ENCODE data around the gene FGL2.
"Not testable (repeated sequence)": the region's sequence is repeated elsewhere in the genome, so short reads cannot be mapped to it uniquely, and the experiment has no call there.

Gene FGL2, protein sequence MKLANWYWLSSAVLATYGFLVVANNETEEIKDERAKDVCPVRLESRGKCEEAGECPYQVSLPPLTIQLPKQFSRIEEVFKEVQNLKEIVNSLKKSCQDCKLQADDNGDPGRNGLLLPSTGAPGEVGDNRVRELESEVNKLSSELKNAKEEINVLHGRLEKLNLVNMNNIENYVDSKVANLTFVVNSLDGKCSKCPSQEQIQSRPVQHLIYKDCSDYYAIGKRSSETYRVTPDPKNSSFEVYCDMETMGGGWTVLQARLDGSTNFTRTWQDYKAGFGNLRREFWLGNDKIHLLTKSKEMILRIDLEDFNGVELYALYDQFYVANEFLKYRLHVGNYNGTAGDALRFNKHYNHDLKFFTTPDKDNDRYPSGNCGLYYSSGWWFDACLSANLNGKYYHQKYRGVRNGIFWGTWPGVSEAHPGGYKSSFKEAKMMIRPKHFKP

DNA sequence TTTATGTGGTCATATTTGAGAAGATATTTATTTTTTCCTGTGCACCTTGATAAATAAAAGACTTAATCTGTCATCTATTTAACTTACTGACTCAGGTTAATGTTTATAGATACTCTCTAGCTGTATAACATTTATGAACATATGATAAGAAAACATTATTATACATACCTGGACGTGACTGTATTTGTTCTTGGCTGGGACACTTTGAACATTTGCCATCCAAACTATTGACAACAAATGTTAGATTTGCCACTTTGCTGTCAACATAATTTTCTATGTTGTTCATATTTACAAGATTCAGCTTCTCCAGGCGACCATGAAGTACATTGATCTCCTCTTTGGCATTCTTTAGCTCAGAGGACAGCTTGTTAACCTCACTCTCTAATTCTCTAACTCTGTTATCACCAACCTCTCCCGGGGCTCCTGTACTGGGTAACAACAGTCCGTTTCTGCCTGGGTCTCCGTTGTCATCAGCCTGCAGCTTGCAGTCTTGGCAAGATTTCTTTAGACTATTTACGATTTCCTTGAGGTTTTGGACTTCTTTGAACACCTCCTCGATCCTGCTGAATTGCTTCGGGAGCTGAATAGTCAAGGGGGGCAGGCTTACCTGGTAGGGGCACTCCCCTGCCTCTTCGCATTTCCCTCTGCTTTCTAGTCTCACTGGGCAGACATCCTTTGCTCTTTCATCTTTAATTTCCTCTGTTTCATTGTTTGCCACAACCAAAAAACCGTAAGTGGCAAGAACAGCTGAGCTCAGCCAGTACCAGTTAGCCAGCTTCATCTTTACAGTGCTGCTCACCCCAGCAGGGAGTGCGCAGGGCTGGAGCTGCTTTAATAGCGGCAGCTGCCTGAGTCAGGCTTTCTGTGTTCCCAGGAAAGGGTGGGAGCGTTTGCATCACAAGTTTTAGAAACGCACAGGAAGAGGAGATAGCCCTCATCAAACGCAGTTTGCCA, at the start of gene FGL2:
TSS of gene FGL2 (minus strand) at position 807 of the 954 bp plus-strand sequence. CDS start at position 781, 26 bp downstream.
- DNase-seq (ENCODE audit: low read depth), result peak; percentile 27

- DNase-seq (ENCODE audit: low read depth), result no peak
These were observed 48.5 kb upstream of the FGL2 start for GRCh38 chr7:77248154-77248553.

DNA sequence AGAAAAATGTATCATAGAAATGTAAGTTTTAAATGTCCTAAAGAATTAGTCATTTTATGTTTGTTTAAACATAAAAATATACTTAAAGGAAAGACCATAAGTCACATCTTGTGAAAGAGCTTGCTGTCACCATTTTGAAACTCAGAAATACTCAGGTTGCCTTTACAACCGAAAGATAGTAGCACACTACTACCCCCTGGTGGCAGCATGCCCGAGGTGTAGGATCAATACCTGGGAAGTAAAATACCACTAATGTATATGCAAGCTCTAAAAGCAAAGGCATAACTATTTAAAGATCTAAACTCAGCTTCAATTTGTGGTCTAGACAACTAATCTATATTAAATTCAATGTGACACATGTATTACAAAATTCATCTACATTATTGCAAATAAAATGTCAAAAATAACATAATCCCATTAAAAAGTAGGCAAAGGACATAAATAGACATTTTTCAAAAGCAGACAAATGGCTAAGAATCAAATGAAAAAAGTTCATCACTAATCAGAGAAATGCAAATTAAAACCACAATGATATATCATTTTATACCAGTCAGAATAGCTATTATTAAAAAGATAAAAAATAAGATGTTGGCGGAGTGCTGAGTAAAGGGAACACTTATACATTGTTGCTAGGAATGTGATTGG, 47.7 kb upstream of the FGL2 start:
- peak; percentile 55 for DNase-seq (ENCODE audit: low read depth)

GRCh38 chr7:77246026-77246640, 46.5 kb upstream of the FGL2 start:
- DNase-seq (ENCODE audit: low read depth), result no peak

DNA sequence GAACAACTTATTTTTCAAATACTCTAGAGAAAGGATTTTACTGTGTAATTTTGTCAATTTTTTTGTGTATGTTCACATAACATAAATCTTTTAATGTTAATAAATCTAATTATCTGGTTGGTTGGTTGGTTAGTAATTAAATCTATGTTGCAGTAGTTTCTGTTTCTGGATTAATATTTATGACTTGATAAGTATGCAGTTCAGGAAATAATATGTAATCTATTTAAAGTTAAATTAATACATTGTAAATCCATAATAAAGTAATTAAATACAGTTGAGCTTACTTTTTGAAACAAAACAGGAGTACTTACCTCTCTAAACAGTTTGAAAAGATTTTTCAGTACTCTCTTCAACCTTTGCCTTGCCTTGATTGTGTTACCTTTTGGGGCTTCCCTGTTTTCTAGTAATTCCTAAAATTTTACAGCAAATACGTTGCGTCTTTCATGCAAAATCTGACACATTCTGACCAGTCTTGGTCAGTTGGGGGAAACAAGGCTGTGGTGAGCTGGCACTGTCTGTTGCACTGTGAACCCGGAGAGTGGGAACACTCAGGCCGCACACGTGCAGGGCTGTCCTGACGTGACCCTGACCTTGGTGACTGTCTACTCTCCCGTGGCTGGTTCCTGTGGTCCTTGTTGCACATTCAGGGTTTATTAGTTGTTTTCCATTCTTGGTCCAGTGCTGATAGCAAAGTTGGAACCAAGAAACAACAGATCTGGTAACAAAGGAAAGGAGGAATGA, 45.6 kb upstream of the FGL2 start:
- DNase-seq (ENCODE audit: low read depth), result no peak

- no peak for DNase-seq (ENCODE audit: low read depth)
These were observed 44.8 kb upstream of the FGL2 start for GRCh38 chr7:77244222-77244934.

DNA sequence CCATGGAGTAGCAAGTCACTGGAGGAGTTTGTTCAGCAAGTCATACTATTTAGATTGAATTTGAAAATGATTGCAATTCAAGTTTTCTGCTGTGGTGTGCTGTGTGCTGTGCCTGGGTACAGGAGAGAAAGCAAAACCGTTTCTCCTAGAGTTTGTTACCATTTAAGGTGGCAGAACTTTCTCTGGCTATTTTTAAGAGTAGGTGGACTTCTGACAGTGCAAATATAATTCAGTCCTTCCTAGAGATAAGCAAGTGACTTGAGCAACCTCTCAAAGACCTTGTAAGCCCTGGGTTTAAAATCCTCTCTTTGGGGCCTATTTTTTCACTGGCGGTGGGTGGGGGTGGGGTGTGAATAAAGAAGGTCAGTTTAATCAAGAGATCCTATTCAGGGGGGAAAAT, 42.9 kb upstream of the FGL2 start:
- DNase-seq (ENCODE audit: low read depth), result no peak

GRCh38 chr7:77242068-77242467, 42.4 kb upstream of the FGL2 start:
- DNase-seq (ENCODE audit: low read depth), result no peak

- DNase-seq (ENCODE audit: low read depth), result no peak
These were observed 39.9 kb upstream of the FGL2 start for GRCh38 chr7:77239471-77239870.

DNA sequence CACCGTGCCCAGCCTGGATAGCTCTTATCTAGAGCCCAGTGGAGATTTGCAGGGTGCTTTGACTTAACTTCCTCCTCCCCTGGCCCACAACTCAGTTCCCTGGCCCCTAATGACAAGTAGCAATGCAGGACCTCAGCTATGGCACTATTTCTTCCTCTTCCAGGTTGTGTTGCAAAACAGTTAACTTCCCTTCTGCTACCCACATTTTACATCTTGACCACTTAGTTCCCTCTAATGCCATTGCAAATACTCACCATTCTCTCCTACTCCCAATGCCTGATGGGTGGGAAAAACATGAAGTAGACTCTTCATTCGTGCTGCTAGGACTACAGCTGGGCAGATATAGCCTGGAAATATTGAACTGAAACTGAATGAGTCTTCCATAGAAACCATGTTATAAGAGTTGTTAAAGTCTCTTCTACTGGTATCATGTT, 39.1 kb upstream of the FGL2 start:
- DNase-seq (ENCODE audit: low read depth), result no peak

GRCh38 chr7:77235276-77235675, 35.7 kb upstream of the FGL2 start:
- DNase-seq (ENCODE audit: low read depth), result peak; percentile 27

DNA sequence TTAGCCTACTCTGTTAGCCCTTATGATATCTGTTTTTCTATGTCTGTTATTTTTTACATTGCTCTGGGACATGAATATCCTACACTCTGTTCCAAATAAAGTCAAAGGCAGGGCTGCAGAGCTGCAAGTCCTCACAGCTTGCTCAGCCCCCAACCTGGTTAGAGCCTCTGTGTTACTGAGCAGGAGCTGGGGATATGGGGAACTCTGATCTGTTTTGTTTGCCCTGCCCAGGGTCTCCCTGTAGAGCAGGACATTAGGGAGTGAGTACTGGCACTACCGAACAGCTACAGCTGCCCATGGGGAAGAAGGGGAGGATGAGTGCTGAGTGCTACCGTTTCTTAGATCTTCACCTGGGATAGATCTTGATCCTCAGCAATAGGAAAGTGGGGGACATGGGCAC, 32.8 kb upstream of the FGL2 start:
- no peak for DNase-seq (ENCODE audit: low read depth)

DNA sequence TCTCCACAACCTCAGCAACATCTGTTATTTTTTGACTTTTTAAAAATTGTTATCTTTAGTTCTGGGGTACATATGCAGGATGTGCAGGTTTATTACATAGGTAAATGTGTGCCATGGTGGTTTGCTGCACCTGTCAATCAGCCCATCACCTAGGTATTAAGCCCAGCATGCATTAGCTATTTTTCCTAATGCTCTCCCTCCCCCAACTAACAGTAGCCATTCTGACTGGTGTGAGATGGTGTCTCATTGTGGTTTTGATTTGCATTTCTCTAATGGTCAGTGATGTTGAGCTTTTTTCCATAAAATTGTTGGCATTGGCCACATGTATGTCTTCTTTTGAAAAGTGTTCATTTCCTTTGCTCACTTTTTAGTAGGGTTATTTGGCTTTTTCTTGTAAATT, 29.2 kb upstream of the FGL2 start:
- not testable (repeated sequence) for DNase-seq (ENCODE audit: low read depth)

- peak; percentile 8 for DNase-seq (ENCODE audit: low read depth)
These were observed 26.8 kb upstream of the FGL2 start for GRCh38 chr7:77226357-77226839.

DNA sequence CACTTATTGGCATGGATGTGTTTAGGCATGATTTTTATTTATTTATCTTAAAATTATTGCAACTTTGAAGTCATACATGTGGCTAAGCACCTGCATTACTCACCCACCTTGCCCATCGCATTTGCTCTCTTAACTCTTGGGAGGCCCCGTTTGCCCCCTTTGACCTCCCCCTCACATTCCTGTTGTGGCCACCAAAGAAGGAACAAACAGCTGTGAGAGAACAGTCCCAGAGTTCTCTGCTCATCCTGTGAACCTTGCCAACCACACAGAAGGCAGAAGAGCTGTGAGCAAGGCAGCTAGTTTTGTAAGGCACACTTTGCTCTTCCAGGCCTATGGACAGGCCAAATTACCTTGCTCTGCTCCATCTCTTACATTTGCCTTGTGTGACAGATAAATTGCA, 23.6 kb upstream of the FGL2 start:
- DNase-seq (ENCODE audit: low read depth), result no peak

DNA sequence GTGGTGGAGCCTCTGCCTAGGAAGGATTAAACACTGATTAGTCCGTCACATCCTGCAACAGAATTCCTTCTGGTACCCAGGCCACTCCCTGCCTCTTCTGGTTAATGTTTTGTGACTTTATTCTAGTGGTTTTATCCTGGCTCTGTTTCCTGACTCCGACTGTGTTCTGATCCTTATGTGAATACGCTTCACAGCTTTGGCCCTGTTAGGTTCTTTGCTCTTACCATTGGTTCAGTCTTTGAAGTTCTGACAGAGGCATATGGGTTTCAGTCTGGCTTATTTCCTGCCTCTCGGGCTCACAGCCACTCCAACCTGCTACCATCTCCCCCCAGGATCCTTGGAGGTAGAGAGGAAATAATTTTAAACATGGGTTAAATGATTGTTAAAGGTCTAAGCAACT, 23.2 kb upstream of the FGL2 start:
- no peak for DNase-seq (ENCODE audit: low read depth)

GRCh38 chr7:77222065-77222464, 22.4 kb upstream of the FGL2 start:
- DNase-seq (ENCODE audit: low read depth), result no peak

DNA sequence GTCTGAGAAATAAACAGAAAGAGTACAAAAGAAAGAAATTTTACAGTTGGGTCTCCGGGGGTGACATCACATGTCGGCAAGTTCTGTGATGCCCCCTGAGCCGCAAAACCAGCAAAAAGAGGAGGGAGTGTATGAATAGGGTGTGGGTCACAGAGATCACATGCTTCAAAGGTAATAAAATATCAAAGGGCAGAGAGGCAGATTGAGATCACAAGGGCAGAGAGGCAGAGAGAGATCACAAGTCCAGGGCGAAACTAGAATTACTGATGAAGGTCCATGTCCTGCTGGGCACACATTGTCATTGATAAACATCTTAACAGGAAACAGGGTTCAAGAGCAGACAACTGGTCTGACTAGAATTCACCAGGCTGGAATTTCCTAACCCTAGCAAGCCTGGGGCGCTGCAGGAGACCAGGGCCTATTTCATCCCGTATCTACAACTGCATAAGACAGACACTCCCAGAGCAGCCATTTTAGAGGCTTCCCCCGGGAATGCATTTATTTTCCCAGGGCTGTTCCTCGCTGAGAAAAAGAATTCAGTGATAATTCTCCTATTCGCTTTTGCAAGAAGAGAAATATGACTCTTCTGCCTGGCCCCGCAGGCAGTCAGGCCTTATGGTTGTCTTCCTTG, 20.2 kb upstream of the FGL2 start:
- DNase-seq (ENCODE audit: low read depth), result not testable (repeated sequence)

GRCh38 chr7:77217474-77218185, 18.0 kb upstream of the FGL2 start:
- DNase-seq (ENCODE audit: low read depth), result no peak

Data from fibroblast of gingiva (primary cell).